ENCODE measurements around the gene ZGPAT.
"Not testable (repeated sequence)": the region's sequence is repeated elsewhere in the genome, so short reads cannot be mapped to it uniquely, and the experiment has no call there.

The ZGPAT gene

GRCh38 chr20:63707558-63708300 is at the start of gene ZGPAT, which contains the start of gene ARFRP1:
ZGPAT (plus strand) TSS chr20:63708039; CDS start chr20:63708581, 542 bp downstream.
ARFRP1 (minus strand) TSS chr20:63707976; CDS start chr20:63707091, 885 bp downstream.
- DNase-seq (ENCODE audit: low read depth in 2 of 2), result peak; percentile 79 to 80

GRCh38 chr20:63658749-63659187 is 49.1 kb upstream of the ZGPAT start:
- DNase-seq (ENCODE audit: low read depth in 2 of 2), result no peak

- DNase-seq (ENCODE audit: low read depth in 2 of 2), result no peak
These were observed 48.5 kb upstream of the ZGPAT start for GRCh38 chr20:63659370-63659769.

GRCh38 chr20:63660174-63660573 is 47.7 kb upstream of the ZGPAT start:
- DNase-seq (ENCODE audit: low read depth in 2 of 2), result not testable (repeated sequence)

- no peak for DNase-seq (ENCODE audit: low read depth in 2 of 2)
These were observed 47.2 kb upstream of the ZGPAT start for GRCh38 chr20:63660622-63661021.

GRCh38 chr20:63661108-63661507 is 46.7 kb upstream of the ZGPAT start:
- no peak for DNase-seq (ENCODE audit: low read depth in 2 of 2)

- no peak for DNase-seq (ENCODE audit: low read depth in 2 of 2)
These were observed 45.7 kb upstream of the ZGPAT start for GRCh38 chr20:63661959-63662812.

GRCh38 chr20:63662813-63663189 is 45.0 kb upstream of the ZGPAT start:
- no peak for DNase-seq (ENCODE audit: low read depth in 2 of 2)

GRCh38 chr20:63663332-63664066 is 44.3 kb upstream of the ZGPAT start:
- DNase-seq (ENCODE audit: low read depth in 2 of 2), result no peak

- no peak for DNase-seq (ENCODE audit: low read depth in 2 of 2)
These were observed 43.5 kb upstream of the ZGPAT start for GRCh38 chr20:63664143-63664851.

GRCh38 chr20:63664861-63665594 is 42.8 kb upstream of the ZGPAT start:
- no peak for DNase-seq (ENCODE audit: low read depth in 2 of 2)

- DNase-seq (ENCODE audit: low read depth in 2 of 2), result no peak
These were observed 42.1 kb upstream of the ZGPAT start for GRCh38 chr20:63665708-63666107.

GRCh38 chr20:63667858-63668257 is 40.0 kb upstream of the ZGPAT start:
- DNase-seq (ENCODE audit: low read depth in 2 of 2), result no peak

GRCh38 chr20:63668351-63668750 is 39.5 kb upstream of the ZGPAT start:
- DNase-seq (ENCODE audit: low read depth in 2 of 2), result no peak

- DNase-seq (ENCODE audit: low read depth in 2 of 2), result not testable (repeated sequence)
These were observed 36.1 kb upstream of the ZGPAT start for GRCh38 chr20:63671695-63672094.

- DNase-seq (ENCODE audit: low read depth in 2 of 2), result no peak
These were observed 35.2 kb upstream of the ZGPAT start for GRCh38 chr20:63672666-63673065.

GRCh38 chr20:63673951-63674350 is 33.9 kb upstream of the ZGPAT start:
- no peak for DNase-seq (ENCODE audit: low read depth in 2 of 2)

GRCh38 chr20:63675681-63676368 is 32.0 kb upstream of the ZGPAT start:
- DNase-seq (ENCODE audit: low read depth in 2 of 2), result no peak

- no peak for DNase-seq (ENCODE audit: low read depth in 2 of 2)
These were observed 29.8 kb upstream of the ZGPAT start for GRCh38 chr20:63678071-63678470.
